HG03442 (cell line): ENCODE measurements around the gene NAT10.
A peak's percentile ranks its signal among the peaks of the same experiment; 100 is the strongest.
"Not testable (repeated sequence)": the region's sequence is repeated elsewhere in the genome, so short reads cannot be mapped to it uniquely, and the experiment has no call there.

Experiments
- ATAC-seq: cut with Tn5 transposase; IDR thresholded peaks from one replicate; pipeline ENCODE4 v1.9.1; 2021; ENCODE audit warnings: mild to moderate bottlenecking, moderate library complexity; ENCODE audit not compliant: unreplicated experiment

The NAT10 gene

DNA sequence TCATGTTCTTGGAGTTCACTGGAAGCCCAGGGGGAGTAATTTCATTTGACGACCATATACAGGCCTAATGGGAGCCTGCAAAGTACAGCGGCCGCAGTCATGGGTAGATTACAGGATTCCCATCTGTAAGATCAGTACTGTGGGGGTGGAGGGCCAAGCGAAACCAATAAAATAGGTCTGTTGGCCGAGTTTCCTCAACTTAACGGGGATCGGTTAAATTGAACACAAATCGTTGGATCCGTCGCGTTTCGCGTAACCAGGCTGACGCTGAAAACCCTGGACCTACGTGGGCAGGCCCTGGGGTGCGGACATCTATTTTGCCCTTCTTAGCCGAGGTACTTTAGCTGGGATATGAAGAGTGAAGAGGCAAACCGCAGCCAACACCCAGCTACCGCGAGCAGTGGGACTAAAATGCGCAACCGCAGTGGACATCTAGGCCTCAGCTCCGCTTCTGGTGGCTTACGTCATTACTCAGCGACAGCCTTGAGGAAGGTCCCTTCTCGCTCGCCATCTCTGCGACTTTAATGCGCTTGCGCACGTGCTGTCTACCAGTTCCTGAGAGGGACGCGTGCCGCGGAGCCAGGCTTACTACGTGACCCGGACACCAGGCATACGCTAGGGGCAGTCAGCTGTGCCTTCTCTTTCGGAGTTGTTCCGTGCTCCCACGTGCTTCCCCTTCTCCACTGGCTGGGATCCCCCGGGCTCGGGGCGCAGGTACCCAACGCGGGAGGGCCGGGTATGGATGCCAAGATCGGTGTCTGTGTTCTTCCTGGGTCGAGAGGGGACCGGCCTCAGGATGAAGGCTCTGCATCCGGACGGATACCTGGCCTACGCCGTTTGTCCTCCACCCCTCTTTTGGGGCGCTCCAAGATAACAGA lies at the start of gene NAT10:
TSS of gene NAT10 (plus strand) at position 551 of the 878 bp plus-strand sequence. CDS start 2,597 bp downstream, outside the sequence.
- ATAC-seq = peak; percentile 88

DNA sequence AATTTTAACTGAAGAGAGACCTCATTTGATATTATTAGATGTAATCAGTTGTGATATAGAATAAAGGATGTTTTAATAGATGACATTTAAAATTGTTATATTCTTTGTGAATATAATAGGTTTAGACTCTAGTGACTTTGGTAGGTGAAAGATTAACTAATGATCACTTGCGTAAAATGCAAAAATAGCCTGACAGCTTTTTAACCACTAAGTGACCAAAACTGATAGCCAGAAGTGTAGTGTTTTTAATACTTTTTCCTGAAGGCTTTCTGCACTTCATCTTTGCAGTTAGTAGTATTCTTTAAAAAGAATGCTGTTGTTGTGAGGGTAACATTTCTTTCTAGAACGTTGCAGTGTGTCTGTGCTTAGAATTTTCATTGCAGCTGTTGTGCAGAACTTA lies 48.8 kb upstream of the NAT10 start:
- no peak for ATAC-seq

DNA sequence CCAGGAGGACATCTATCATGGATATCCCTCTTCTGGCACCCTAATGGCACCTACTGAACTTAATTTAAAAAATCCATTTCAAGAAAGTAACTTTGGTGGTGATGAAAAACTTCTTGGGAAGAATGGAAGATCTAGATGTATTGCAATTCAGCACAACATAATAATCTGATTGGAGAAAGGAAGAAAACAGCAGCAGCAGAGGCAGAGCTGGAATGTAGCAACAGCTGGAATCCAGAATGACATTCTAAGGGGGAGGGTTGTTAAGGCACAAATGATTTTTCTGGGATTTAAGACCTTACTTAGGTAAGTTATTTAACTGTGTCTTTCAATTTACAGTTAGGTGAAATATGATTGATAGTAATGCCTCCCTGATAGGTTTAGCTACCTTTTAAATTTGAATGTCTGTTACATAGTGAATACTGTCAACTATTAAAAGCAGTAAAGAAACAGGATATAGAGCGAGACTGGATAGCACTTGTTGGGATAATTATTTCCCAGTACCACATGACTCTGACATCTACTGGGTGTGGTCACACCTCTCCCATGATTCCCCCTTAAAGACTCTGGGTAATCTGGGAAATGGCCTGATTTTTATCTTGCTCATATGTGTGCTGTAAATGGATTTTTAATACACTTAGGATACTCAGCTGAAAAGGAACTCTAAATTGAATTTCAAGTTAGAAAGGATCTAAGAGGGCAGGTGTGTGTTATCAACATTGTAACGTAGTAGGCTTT lies 42.2 kb upstream of the NAT10 start:
- no peak for ATAC-seq

DNA sequence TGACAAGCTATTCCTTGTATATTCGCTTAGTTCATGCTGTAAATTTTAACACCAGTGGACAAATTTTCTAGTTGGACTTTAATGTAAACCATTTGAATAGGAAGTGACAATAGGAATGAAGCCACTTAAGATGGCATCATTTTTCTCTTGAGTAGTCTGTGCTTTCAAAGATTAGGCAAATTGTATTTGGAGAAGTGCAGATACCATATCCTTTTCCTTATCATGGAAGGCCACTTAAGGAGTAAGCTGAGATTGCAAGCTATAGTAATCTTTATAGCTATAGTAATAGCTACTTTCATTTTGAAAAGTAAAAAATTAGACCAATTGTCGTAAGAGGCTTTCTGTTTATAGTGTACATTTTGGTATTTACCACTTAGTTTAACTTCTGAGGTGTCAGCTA lies 41.1 kb upstream of the NAT10 start:
- no peak for ATAC-seq

DNA sequence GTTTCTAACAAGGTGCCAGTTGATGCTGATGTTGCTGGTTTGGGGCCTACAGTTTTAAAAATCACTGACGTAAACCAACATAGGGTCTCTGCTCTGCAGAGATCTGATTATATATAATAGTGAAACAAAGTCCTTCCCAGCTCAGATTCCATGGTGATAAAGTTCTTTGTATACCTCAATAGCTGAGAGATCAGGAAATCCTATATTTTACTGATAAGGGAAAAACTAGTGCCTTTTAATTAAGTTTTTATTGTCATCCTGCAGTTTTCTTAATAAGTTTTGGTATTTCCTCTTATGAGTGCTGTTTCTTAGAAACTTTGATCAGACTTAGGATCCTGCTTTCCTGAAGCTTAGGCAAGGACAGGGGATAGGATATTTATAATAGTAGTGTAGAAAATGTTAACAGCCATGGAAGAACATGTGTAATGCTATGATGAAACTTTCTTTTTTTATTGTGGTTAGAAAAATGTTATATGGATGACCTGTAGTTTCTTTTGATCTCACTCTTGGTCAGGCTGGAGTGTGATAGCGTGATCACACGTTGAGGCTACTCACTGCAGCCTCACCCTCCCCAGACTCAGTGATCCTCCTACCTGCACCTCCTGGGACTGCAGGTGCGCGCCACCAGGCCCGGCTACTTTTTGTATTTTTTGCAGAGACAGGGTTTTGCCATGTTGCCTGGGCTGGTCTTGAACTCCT lies 39.8 kb upstream of the NAT10 start:
- ATAC-seq = no peak

DNA sequence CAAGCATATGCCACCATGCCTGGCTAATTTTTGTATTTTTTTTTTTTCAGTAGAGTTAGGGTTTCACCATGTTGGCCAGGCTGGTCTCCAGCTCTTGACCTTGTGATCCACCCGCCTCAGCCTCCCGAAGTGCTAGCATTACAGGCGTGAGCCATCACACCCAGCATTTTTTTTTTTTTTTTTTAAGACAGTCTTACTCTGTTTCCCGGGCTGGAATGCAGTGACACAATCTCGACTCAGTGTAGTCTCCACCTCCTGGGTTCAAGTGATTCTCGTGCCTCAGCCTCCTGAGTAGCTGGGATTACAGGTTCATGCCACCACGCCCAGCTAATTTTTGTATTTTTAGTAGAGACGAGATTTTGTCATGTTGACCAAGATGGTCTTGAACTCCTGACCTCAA lies 38.7 kb upstream of the NAT10 start:
- not testable (repeated sequence) for ATAC-seq

DNA sequence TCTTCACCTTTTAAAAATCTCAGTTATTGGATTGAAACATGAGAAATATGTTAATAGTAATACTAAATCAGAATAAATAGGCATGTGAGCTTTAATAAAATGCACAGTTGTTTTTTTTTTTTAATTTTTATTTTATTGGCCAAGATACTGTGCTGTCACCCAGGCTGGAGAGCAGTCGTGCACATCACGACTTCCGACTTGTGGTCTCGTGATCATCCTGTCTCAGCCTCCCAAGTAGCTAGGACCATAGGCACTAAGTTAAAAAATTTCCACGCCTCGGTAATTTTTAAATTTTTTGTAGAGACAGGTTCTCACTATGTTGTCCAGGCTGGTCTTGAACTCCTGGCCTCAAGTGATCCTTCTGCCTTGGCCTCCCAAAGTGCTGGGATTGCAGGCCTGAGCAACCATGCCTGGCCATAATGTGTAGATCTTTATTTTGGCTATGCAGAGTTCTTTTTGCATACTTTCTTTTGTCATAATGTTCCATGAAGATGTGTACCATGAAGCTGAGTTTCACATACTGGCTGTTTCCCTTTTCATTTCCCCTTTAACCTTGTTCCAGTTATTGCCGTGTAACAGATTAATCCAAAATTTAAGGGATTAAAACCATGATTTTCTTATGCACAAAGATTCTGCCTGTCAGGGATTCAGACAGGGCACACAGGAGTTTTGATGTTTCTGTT lies 37.9 kb upstream of the NAT10 start:
- no peak for ATAC-seq

DNA sequence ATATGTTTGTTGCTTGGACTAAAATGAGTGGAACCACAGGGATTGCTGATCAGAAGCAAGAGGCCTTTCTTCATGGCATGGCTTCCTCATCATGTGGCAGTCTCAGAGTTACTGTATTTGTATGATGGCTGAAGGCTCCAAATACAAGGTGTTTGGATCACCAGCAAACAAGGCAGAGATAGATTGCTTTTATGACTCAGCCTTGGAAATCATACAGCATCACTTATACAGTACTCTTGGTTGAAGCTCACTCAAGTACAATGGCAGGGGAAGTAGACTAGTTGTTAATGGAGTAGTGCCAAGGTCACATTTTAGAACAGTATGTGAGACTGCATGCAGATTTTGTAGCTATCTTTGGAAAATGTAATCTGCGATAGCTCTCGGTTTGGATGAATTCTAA lies 37.3 kb upstream of the NAT10 start:
- no peak for ATAC-seq

DNA sequence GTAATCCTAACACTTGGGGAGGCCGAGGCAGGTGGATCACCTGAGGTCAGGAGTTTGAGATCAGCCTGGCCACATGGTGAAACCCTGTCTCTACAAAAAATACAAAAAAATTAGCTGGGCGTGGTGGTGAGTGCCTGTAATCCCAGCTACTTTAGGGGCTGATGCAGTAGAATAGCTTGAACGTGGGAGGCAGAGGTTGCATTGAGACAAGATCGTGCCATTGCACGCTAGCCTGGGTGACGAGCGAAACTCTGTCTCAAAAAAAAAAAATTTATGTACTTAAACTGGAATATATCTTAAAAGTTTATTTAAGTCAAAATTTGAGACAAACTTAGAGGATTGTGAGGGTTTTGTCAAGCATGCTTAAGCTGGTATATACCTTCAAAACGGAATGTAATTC lies 34.1 kb upstream of the NAT10 start:
- not testable (repeated sequence) for ATAC-seq

DNA sequence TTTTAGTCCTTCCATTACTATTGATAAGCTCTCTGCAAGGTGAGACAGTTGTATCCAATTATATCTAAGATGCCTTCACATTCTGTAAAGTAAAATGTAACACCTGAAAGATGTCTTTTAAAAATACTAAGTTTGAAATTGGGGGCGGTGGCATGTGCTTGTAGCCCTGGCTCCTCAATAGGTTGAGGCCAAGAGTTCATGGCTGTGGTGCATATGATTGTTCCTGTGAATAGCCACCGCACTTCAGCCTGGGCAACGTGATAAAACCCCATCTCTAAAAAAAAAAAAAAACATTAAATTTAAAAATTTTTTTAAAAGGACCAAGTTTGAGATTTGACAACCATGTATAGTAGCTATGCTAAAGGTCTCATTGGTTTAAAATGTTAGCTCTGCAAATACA lies 33.4 kb upstream of the NAT10 start:
- no peak for ATAC-seq

DNA sequence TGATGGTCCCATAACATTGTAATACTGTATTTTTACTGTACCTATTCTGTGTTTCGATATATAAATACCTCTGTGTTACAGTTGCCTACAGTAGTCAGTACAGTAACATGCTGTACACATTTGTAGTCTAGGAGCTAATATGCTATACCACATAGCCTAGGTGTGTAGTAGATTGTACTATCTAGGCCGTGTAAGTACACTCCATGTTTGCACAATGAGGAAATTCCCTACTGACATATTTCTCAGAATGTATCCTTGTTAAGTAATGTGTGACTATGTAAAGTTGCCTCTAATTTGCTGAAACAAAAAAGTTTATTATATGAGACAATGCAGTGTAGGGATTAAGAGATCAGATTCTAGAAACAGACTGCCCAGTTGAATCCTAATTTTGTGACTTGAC lies 32.6 kb upstream of the NAT10 start:
- no peak for ATAC-seq

DNA sequence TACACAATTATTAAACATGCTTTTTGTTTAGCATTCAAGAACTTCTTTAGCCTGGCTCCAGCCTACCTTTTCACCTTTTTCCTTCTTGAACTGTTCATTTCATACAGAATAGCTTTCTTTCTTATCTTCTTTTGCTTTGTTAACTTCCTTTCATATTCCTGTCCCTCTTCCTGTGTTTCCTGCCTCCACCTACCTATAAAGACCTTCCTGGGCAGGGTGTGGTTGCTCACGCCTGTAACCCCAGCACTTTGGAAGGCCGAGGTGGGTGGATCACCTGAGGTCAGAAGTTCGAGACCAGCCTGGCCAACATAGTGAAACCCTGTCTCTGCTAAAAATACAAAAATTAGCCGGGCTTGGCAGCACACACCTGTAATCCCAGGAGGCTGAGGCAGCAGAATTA lies 31.0 kb upstream of the NAT10 start:
- no peak for ATAC-seq

DNA sequence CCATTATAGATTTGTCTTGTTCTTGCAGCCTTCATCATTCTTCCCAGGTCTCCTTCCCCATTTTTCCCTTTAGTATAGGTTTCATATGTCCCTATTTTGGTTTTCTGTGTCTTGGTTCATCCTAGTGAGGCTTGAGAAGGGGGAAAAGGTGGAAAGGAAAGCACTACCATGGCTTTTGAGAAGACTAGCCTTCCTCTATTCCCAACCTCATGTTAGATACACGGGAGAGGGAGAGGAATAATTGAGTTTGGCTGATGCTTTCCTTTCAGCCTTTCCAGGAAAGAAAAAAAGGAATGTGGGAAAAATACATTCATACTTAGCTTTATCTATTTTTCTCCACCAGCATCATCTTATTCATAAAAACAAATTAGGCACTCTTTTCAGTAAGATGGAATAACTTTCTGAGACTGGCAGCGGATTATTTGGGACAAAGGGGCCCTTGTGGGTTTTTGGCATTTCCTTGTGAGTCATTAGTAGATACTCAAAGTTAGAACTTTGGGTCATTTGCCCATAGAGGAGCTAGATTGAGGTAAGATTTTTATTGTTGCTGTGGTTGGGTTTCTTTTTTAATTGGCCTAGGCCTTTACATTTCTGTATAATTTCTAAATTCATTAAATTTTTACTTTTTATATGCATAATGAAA lies 30.1 kb upstream of the NAT10 start:
- ATAC-seq = no peak

DNA sequence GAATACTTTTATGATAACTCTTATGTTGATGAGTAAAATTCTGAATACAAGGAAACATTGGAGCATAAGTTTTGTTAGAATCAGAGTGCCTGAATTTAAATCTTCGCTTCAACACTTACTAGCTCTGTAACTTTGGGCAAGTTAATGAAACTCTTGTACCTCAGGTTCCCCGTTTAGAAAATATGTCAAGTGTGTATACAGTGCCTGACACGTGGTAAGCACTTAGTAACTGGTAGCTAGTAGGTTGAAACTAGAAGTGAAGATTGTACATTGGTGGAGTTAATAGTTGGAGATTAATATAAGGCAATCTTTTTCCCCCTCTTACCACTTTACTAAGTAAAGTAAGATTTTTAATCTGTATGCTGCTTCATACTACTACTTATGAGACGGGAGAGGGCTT lies 24.8 kb upstream of the NAT10 start:
- ATAC-seq = no peak

DNA sequence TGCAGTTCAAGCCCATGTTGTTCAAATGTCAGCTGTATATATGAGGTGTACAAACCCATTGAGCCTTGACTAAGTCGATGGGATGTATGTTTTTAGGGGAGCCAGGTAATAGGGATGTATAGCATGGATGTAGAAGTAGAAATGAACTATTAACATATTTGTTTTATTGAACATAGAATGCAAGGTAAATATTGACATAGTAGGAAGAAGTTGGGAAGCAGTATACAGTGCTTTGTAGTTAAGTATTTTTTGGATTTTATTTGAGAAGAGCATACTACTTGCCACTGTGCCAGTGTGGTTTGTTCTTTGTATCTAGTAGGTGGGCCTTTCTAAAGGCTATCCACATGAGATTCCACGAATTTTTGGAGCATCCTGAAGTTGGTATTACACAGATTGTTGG lies 20.8 kb upstream of the NAT10 start:
- ATAC-seq = no peak

DNA sequence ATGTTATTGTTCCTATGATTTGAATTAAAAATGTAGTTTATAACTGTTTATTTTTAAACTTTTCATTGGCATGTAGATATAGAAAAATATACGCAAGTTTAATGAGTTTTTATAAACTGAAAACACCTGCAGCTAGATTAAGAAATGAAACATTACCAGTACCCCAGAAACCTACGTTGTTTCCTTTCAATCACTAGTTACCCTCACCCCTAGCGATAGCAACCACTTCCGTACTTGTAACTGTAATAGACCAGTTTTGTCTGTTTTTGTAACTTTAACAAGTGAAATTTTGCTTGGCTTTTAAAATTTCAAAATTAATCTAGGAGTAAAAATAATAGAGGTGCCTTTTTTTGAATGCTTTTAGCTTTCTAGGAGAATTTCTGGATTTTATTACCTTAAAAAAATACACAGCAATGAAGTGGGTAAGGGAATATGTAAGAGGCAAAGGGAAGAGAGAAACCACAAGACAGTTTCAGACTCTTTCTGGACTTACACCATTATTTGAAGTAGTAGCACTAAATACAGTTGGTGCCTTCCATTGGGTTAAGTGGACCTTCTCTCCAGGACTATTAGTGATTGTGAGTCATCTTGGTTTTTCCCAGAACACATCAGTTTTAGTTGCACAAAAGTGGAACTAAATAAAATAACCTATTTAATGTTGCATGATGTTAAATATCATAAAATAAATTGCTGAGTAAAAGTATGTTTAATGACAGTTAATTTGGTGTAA lies 18.7 kb upstream of the NAT10 start:
- no peak for ATAC-seq

DNA sequence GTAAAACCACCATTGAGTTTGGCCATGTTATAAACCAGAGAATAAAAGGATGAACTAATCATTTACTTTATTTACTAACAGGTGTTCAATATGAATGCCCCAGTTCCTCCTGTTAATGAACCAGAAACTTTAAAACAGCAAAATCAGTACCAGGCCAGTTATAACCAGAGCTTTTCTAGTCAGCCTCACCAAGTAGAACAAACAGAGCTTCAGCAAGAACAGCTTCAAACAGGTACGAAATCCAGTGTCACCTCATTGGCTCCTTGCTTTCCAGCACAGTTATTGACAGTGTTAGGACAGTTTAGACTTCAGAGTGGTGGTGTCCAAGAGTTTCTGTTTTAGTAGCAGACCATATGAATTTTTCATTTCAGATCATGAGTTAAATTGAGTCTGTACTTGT lies 13.6 kb upstream of the NAT10 start:
- no peak for ATAC-seq

DNA sequence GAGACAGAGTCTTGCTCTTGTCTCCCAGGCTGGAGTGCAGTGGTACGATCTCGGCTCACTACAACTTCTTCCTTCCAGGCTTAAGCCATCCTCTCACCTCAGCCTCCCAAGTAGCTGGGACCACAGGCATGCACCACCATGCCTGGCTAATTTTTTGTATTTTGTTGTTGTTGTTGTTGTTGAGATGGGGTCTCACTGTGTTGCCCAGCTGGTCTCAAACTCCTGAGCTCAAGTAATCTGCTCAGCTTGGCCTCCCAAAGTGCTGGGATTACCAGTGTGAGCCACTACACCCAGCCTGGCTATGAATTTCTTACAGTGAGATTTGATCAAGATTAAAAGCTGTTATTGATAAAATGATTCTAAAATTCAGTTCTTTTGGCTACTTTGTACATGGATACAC lies 10.5 kb upstream of the NAT10 start:
- ATAC-seq = not testable (repeated sequence)

DNA sequence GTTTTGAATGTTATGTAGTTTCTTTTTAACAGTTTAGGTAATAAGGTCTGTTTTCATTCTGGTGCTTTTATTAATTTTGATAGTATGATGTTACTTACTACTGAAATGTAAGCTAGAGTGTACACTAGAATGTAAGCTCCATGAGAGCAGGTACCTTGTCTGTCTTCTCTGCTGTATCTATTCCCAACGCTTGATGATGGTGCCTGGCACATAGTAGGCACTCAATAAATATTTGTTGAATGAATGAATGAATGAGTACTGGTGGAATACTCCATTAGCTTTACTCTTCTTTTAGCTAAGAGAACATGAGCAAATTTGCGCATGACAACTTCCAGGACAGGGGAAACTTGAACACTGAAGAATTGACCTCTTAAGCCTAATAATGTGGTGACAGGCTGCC lies 6.6 kb upstream of the NAT10 start:
- ATAC-seq = no peak

DNA sequence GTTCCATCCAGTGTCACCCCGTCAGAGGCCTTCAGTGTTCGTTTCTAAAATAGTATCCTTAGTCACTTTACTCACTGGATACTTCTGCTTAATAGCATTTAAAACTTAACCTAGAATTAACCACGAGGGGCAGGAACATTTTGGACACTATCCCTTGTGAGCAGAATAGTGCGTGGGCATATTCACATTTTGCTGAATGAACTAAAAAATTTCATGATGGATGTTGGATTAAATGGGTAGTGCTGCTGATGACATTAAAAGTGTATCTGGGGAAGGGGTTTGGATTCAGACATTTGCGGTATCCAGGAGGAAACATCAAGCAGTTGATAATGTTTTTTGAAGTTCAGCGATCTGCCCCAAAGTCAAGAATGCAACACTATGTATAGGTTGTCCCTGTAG lies 750 bp upstream of the NAT10 start:
- ATAC-seq = no peak
